ENCODE data around the gene COG4. TPM values are rescaled to one million over a fixed set of nuclear protein-coding genes. Genes with fewer than 3 reads are reported as not detected.

The COG4 gene
- 10 to 100 TPM; 29.5 to 44.4 (median 31.6) TPM for total RNA-seq
- 39.1 TPM for total RNA-seq (2013)

GRCh38 chr16:70523076-70523742 lies at the start of gene COG4:
COG4 (minus strand) TSS chr16:70523554; CDS start chr16:70523543, 11 bp downstream.
- Histone ChIP-seq H3K9me3 (ENCODE audit: control insufficient read depth, insufficient read depth, low read length) (no peaks in the 10 kb centered on the region), H3K4me1 (ENCODE audit: control insufficient read depth, insufficient read depth, low read length) (peaks cover 37% of the 10 kb centered on the region), H3K27ac (ENCODE audit: low read length) (peak within 1 kb of the TSS; percentile 90), H3K27me3 (ENCODE audit: control insufficient read depth, insufficient read depth, low read length) (no peaks in the 10 kb centered on the region), H3K4me3 (ENCODE audit: low read length) (peak within 1 kb of the TSS; percentile 84), H3K36me3 (ENCODE audit: control insufficient read depth, insufficient read depth, low read length) (peaks cover 11% of the 10 kb centered on the region)
- no peaks in the 10 kb centered on the region for H3K9me3 Mint-ChIP-seq
- peaks cover 60 to 61% of the 10 kb centered on the region in 2 donors for H3K4me1 Mint-ChIP-seq
- no peaks in the 10 kb centered on the region for H3K27me3 Mint-ChIP-seq (ENCODE audit: low read depth in 2 of 2)
- WGBS (ENCODE audit: insufficient coverage) = 0% methylated on average over 35 of the region's 36 CpGs
- H3K36me3 Mint-ChIP-seq = peaks cover 4% of the 10 kb centered on the region
- H3K27ac Mint-ChIP-seq = peak within 1 kb of the TSS; percentile 99 to 100
- DNase-seq (peak; percentile 85 to 96), ATAC-seq (peak; percentile 81 to 89 (median 84))
- H3K4me3 Mint-ChIP-seq = peak within 1 kb of the TSS; percentile 100
- intact Hi-C loops (cut with micrococcal nuclease) = loop anchor here (1.0 to 5.0 kb wide), 4 partner anchors 84 to 224 kb away; partner anchors contain the start of genes DDX19B and ST3GAL2
- no peak for TF ChIP-seq CTCF (IDR thresholded peaks at IDR 0.05)

GRCh38 chr16:70572926-70573270 lies 49.5 kb upstream of the COG4 start:
- no peak overlapping the region for H3K27ac ChIP-seq (ENCODE audit: low read length)
- no peaks in the 10 kb centered on the region for H3K27me3 Mint-ChIP-seq (ENCODE audit: low read depth in 2 of 2)

GRCh38 chr16:70572050-70572925 lies 48.9 kb upstream of the COG4 start:
- Mint-ChIP-seq H3K36me3 (peaks cover 23% of the 10 kb centered on the region), H3K4me3 (no peak overlapping the region), H3K27ac (peak overlapping the region; percentile 38 to 55), H3K9me3 (no peaks in the 10 kb centered on the region), H3K27me3 (ENCODE audit: low read depth in 2 of 2) (no peaks in the 10 kb centered on the region), H3K4me1 (peaks cover 14 to 20% of the 10 kb centered on the region in 2 donors)
- no peak for TF ChIP-seq CTCF (IDR thresholded peaks at IDR 0.05)
- Histone ChIP-seq H3K27ac (ENCODE audit: low read length) (no peak overlapping the region), H3K9me3 (ENCODE audit: control insufficient read depth, insufficient read depth, low read length) (no peaks in the 10 kb centered on the region), H3K4me1 (ENCODE audit: control insufficient read depth, insufficient read depth, low read length) (peaks cover 11% of the 10 kb centered on the region), H3K4me3 (ENCODE audit: low read length) (no peak overlapping the region), H3K27me3 (ENCODE audit: control insufficient read depth, insufficient read depth, low read length) (no peaks in the 10 kb centered on the region), H3K36me3 (ENCODE audit: control insufficient read depth, insufficient read depth, low read length) (peaks cover 65% of the 10 kb centered on the region)
- DNase-seq (no peak), ATAC-seq (no peak)
- intact Hi-C loops (cut with micrococcal nuclease) = no loop called here
- WGBS (ENCODE audit: insufficient coverage) = 96% methylated on average over 2 of the region's 5 CpGs

More at GRCh38 chr16:70572926-70573270, 49.5 kb upstream of the COG4 start:
- Mint-ChIP-seq H3K9me3 (no peaks in the 10 kb centered on the region), H3K4me3 (no peak overlapping the region), H3K36me3 (peaks cover 23% of the 10 kb centered on the region), H3K27ac (peak overlapping the region; percentile 38 to 74), H3K4me1 (peaks cover 14 to 20% of the 10 kb centered on the region in 2 donors)
- intact Hi-C loops (cut with micrococcal nuclease) = no loop called here
- Histone ChIP-seq H3K4me3 (ENCODE audit: low read length) (no peak overlapping the region), H3K27me3 (ENCODE audit: control insufficient read depth, insufficient read depth, low read length) (no peaks in the 10 kb centered on the region), H3K36me3 (ENCODE audit: control insufficient read depth, insufficient read depth, low read length) (peaks cover 60% of the 10 kb centered on the region), H3K4me1 (ENCODE audit: control insufficient read depth, insufficient read depth, low read length) (peaks cover 11% of the 10 kb centered on the region), H3K9me3 (ENCODE audit: control insufficient read depth, insufficient read depth, low read length) (no peaks in the 10 kb centered on the region)
- no peak for TF ChIP-seq CTCF (IDR thresholded peaks at IDR 0.05)
- 100% methylated on average over 1 of the region's 2 CpGs for whole genome bisulfite sequencing (ENCODE audit: insufficient coverage)
- DNase-seq = no peak
- ATAC-seq = no peak
